HEK293 (cell line): ENCODE data around the gene RAB36.

Experiments
- CTCF ChIP-seq: fragments of 450-650 bp; formaldehyde crosslinking; IDR thresholded peaks from 2 replicates; pipeline ENCODE4 v1.5.1; 2016; ENCODE audit warnings: missing biosample characterization, missing genetic modification characterization
- KLF16 ChIP-seq: fragments of 450-650 bp; formaldehyde crosslinking; IDR thresholded peaks from 2 replicates; pipeline ENCODE4 v1.5.1; 2017; ENCODE audit warnings: missing biosample characterization, missing genetic modification characterization
- REPIN1 ChIP-seq: fragments of 450-650 bp; formaldehyde crosslinking; IDR thresholded peaks from 2 replicates; pipeline ENCODE4 v1.5.1; 2017; ENCODE audit warnings: missing biosample characterization, missing genetic modification characterization, low read depth
- ZFP3 ChIP-seq: fragments of 450-650 bp; formaldehyde crosslinking; IDR thresholded peaks from 2 replicates; pipeline ENCODE4 v1.5.1; 2016; ENCODE audit warnings: low read depth, missing biosample characterization, missing genetic modification characterization
- ZNF292 ChIP-seq: fragments of 450-650 bp; formaldehyde crosslinking; IDR thresholded peaks from 2 replicates; pipeline ENCODE4 v1.5.1; 2016; ENCODE audit warnings: low read depth, missing biosample characterization, missing genetic modification characterization, borderline replicate concordance
- ZNF391 ChIP-seq: fragments of 450-650 bp; formaldehyde crosslinking; IDR thresholded peaks from 2 replicates; pipeline ENCODE4 v1.5.1; 2016; ENCODE audit warnings: low read depth, missing biosample characterization, missing genetic modification characterization, borderline replicate concordance
- ZNF623 ChIP-seq: fragments of 450-650 bp; formaldehyde crosslinking; IDR thresholded peaks from 2 replicates; pipeline ENCODE4 v1.5.1; 2016; ENCODE audit warnings: missing biosample characterization, missing genetic modification characterization

- TF ChIP-seq ZNF292 (tag by site-specific recombination) (no peak), CTCF (tag by site-specific recombination) (no peak), REPIN1 (tag by site-specific recombination) (no peak), ZNF623 (no peak), KLF16 (tag by site-specific recombination) (no peak), ZFP3 (tag by site-specific recombination) (no peak), ZNF391 (tag by site-specific recombination) (no peak)
Measured at GRCh38 chr22:23119494-23120414, 25.5 kb upstream of the RAB36 start.
